H1 (cell line): ENCODE measurements around the gene PSKH1. TPM values are rescaled to one million over a fixed set of nuclear protein-coding genes. Genes with fewer than 3 reads are reported as not detected.

Source experiments
- CTCF ChIA-PET: fragments of 300-600 bp; sonication (Branson Sonifier 250); formaldehyde crosslinking; loops from one replicate; lab custom pipeline; 2021; ENCODE audit not compliant: partially characterized antibody; lab: Charles Lee
- POLR2A ChIA-PET: fragments of 300-600 bp; sonication (Branson Sonifier 250); formaldehyde crosslinking; loops from one replicate; lab custom pipeline; 2021; ENCODE audit warnings: inconsistent platforms; ENCODE audit not compliant: partially characterized antibody; lab: Charles Lee
- DNase-seq, 2 experiments: peaks; one replicate each; pipeline versions ENCODE4 v3.0.0 to v3.0.0-alpha.2; 2010 to 2022; ENCODE audit warnings: low spot score in 2 of 2, low read depth in 1 of 2, mixed read lengths in 1 of 2
- FAIRE-seq: peaks from 2 replicates; lab custom pipeline; 2011; peaks lifted over from hg19 to GRCh38; lab: Jason Lieb, UNC
- H2AFZ ChIP-seq: 2 replicates; pipeline ENCODE4 v1.8.1; 2012; ENCODE audit warnings: low read length, inconsistent platforms
- H2AK5ac ChIP-seq: 2 replicates; pipeline ENCODE4 v1.6.1; 2013; ENCODE audit warnings: low read depth, low read length
- H2BK120ac ChIP-seq: replicated peaks from 2 replicates; pipeline ENCODE3; 2013; ENCODE audit warnings: low read depth, low read length, inconsistent platforms
- H2BK12ac ChIP-seq: 2 replicates; pipeline ENCODE4 v1.6.1; 2013; ENCODE audit warnings: low read depth, low read length
- H2BK15ac ChIP-seq: 2 replicates; pipeline ENCODE4 v1.6.1; 2013; ENCODE audit warnings: low read length
- H2BK20ac ChIP-seq: 2 replicates; pipeline ENCODE4 v1.6.1; 2013; ENCODE audit warnings: low read length
- H2BK5ac ChIP-seq: 2 replicates; pipeline ENCODE4 v1.6.1; 2013; ENCODE audit warnings: low read depth, low read length
- H3K14ac ChIP-seq: 2 replicates; pipeline ENCODE4 v1.6.1; 2013; ENCODE audit warnings: inconsistent platforms; ENCODE audit not compliant: insufficient read length
- H3K18ac ChIP-seq: 2 replicates; pipeline ENCODE4 v1.6.1; 2013; ENCODE audit warnings: low read length; ENCODE audit errors: extremely low read depth
- H3K23ac ChIP-seq: 2 replicates; pipeline ENCODE4 v1.6.1; 2013; ENCODE audit warnings: inconsistent platforms; ENCODE audit not compliant: insufficient read length
- H3K23me2 ChIP-seq: 2 replicates; pipeline ENCODE4 v1.6.1; 2013; ENCODE audit warnings: low read depth, low read length
- H3K27ac ChIP-seq: 2 replicates; pipeline ENCODE4 v1.6.1; 2011; ENCODE audit warnings: low read depth, low read length, inconsistent platforms
- H3K27me3 ChIP-seq, 4 experiments: replicated peaks in 1 of 4; 1 replicate in 1 of 4; 2 replicates in 3 of 4; pipeline versions ENCODE4 v1.6.1 to v1.8.1; 2011 to 2013; ENCODE audit warnings: low read length in 3 of 4, mild to moderate bottlenecking in 3 of 4, inconsistent platforms in 2 of 4, mixed read lengths in 2 of 4, moderate library complexity in 1 of 4; ENCODE audit not compliant: control insufficient read depth in 3 of 4, insufficient read depth in 3 of 4; ENCODE audit errors: extremely low read depth in 1 of 4
- H3K36me3 ChIP-seq, 4 experiments: 2 replicates each; pipeline versions ENCODE4 v1.6.1 to v1.8.1; 2011 to 2013; ENCODE audit warnings: mild to moderate bottlenecking in 4 of 4, low read length in 3 of 4, moderate library complexity in 2 of 4, control low read depth in 1 of 4, inconsistent platforms in 1 of 4; ENCODE audit not compliant: insufficient read depth in 4 of 4, control insufficient read depth in 2 of 4
- H3K4ac ChIP-seq: replicated peaks from 2 replicates; pipeline ENCODE3; 2013; ENCODE audit warnings: low read length, low read depth, mixed read lengths, inconsistent platforms; ENCODE audit not compliant: insufficient read length
- H3K4me1 ChIP-seq, 4 experiments: replicated peaks in 1 of 4; 1 replicate in 1 of 4; 2 replicates in 3 of 4; pipeline versions ENCODE4 v1.6.1 to v1.8.1; 2011 to 2013; ENCODE audit warnings: low read length in 3 of 4, inconsistent platforms in 2 of 4, mixed read lengths in 1 of 4; ENCODE audit not compliant: insufficient read depth in 4 of 4, control insufficient read depth in 3 of 4
- H3K4me2 ChIP-seq, 2 experiments: 2 replicates each; pipeline versions ENCODE4 v1.6.1 to v1.8.1; 2011 to 2013; ENCODE audit warnings: low read depth in 2 of 2, low read length in 2 of 2, control low read depth in 1 of 2, inconsistent platforms in 1 of 2, mild to moderate bottlenecking in 1 of 2; ENCODE audit not compliant: insufficient read depth in 1 of 2
- H3K4me3 ChIP-seq, 4 experiments: fragments of 200-600, 300-600 bp in 1 of 4; sonication (generic), shearing (Covaris generic), sonication (Bioruptor Twin) in 1 of 4; 2 replicates each; pipeline versions ENCODE4 v1.5.1 to v1.8.1; 2011 to 2016; ENCODE audit warnings: low read length in 4 of 4, low read depth in 3 of 4, control low read depth in 2 of 4, inconsistent platforms in 2 of 4, mild to moderate bottlenecking in 2 of 4, mixed read lengths in 1 of 4, moderate library complexity in 1 of 4; ENCODE audit not compliant: insufficient read depth in 2 of 4; ENCODE audit errors: extremely low read depth in 1 of 4
- H3K56ac ChIP-seq: replicated peaks from 2 replicates; pipeline ENCODE3; 2013; ENCODE audit warnings: low read depth, mild to moderate bottlenecking, mixed read lengths, low read length, inconsistent platforms; ENCODE audit not compliant: insufficient read length
- H3K79me1 ChIP-seq: 2 replicates; pipeline ENCODE4 v1.6.1; 2013; ENCODE audit warnings: low read depth, low read length, control low read depth
- H3K79me2 ChIP-seq, 2 experiments: 2 replicates each; pipeline versions ENCODE4 v1.6.1 to v1.8.1; 2012 to 2013; ENCODE audit warnings: low read length in 2 of 2, mild to moderate bottlenecking in 2 of 2, inconsistent platforms in 1 of 2; ENCODE audit not compliant: insufficient read depth in 2 of 2, control insufficient read depth in 1 of 2
- H3K9ac ChIP-seq, 4 experiments: replicated peaks in 1 of 4; 1 replicate in 1 of 4; 2 replicates in 3 of 4; pipeline versions ENCODE4 v1.6.1 to v1.8.1; 2011 to 2013; ENCODE audit warnings: low read depth in 3 of 4, low read length in 3 of 4, control low read depth in 2 of 4, mild to moderate bottlenecking in 2 of 4, moderate library complexity in 2 of 4, inconsistent platforms in 1 of 4; ENCODE audit errors: extremely low read depth in 1 of 4
- H3K9me3 ChIP-seq, 2 experiments: 2 replicates each; pipeline versions ENCODE4 v1.6.1 to v1.8.1; 2012 to 2013; ENCODE audit warnings: mild to moderate bottlenecking in 2 of 2, moderate library complexity in 2 of 2, control low read depth in 1 of 2, inconsistent platforms in 1 of 2, low read depth in 1 of 2, low read length in 1 of 2, mixed read lengths in 1 of 2; ENCODE audit not compliant: insufficient read depth in 2 of 2
- H4K20me1 ChIP-seq, 2 experiments: replicated peaks in 1 of 2; 2 replicates each; pipeline versions ENCODE3 to v1.8.1; 2011 to 2013; ENCODE audit warnings: inconsistent platforms in 2 of 2, low read length in 2 of 2, mild to moderate bottlenecking in 1 of 2; ENCODE audit not compliant: insufficient read depth in 2 of 2, control insufficient read depth in 1 of 2
- H4K5ac ChIP-seq: 2 replicates; pipeline ENCODE4 v1.6.1; 2013; ENCODE audit warnings: low read length, low read depth, mixed read lengths, inconsistent platforms; ENCODE audit not compliant: insufficient read length
- H4K8ac ChIP-seq: 2 replicates; pipeline ENCODE4 v1.8.0; 2013; ENCODE audit warnings: mild to moderate bottlenecking, moderate library complexity, low read length, inconsistent platforms; ENCODE audit not compliant: insufficient read depth; ENCODE audit errors: extremely low read depth
- H4K91ac ChIP-seq: replicated peaks from 2 replicates; pipeline ENCODE3; 2013; ENCODE audit warnings: low read length, mixed read lengths, inconsistent platforms; ENCODE audit not compliant: insufficient read length
- CBX5 ChIP-seq: fragments of 300-800, 300-1000 bp; sonication (generic); IDR thresholded peaks from 2 replicates; pipeline ENCODE4 v1.7.1; 2016; ENCODE audit warnings: antibody characterized with exemption, low read length, low read depth
- WGBS, 2 experiments: shearing (Covaris generic) in 1 of 2; methylation state at CpG; one replicate each; pipeline versions ENCODE4 v1.1.6 to v1.1.7; 2013 to 2015; ENCODE audit warnings: low lambda C conversion rate in 2 of 2, mixed read lengths in 2 of 2, inconsistent platforms in 1 of 2, low coverage in 1 of 2, missing lambda C conversion rate in 1 of 2; ENCODE audit not compliant: insufficient replicate concordance in 2 of 2, insufficient coverage in 1 of 2, insufficient read length in 1 of 2; ENCODE audit errors: extremely low coverage in 1 of 2, missing lambda C conversion rate in 1 of 2; 5-methylcytosine and 5-hydroxymethylcytosine counted together
- polyA plus RNA-seq, 7 experiments: library from polyadenylated mRNA; depleted of rRNA in 3 of 7; stranded (reverse) in 5 of 7; unstranded in 2 of 7; fragments of >200 nt in 5 of 7; fragments of 200-250 nt in 2 of 7; gene quantifications; 1 replicate in 5 of 7; 2 replicates in 1 of 7; 4 replicates in 1 of 7; pipeline versions ENCODE4 v1.2.1 to v1.2.3, GENCODE V29; 2011 to 2013; ENCODE audit warnings: missing spikeins in 2 of 7, mixed read lengths in 2 of 7
- total RNA-seq: library from RNA; stranded (reverse); fragmentation: NEBNext Ultra II Directional; extraction: Animal tissue kit (Norgen Biotek cat#: 25700); gene quantifications from 2 replicates; pipeline ENCODE4 v1.2.1, GENCODE V29; 2021

The PSKH1 gene
- total and polyA plus RNA-seq, 2 of the 8 experiments (the other 6 are each of a cell fraction or from before 2014, with no cell fraction given), result 24.8 to 51.0 TPM

DNA sequence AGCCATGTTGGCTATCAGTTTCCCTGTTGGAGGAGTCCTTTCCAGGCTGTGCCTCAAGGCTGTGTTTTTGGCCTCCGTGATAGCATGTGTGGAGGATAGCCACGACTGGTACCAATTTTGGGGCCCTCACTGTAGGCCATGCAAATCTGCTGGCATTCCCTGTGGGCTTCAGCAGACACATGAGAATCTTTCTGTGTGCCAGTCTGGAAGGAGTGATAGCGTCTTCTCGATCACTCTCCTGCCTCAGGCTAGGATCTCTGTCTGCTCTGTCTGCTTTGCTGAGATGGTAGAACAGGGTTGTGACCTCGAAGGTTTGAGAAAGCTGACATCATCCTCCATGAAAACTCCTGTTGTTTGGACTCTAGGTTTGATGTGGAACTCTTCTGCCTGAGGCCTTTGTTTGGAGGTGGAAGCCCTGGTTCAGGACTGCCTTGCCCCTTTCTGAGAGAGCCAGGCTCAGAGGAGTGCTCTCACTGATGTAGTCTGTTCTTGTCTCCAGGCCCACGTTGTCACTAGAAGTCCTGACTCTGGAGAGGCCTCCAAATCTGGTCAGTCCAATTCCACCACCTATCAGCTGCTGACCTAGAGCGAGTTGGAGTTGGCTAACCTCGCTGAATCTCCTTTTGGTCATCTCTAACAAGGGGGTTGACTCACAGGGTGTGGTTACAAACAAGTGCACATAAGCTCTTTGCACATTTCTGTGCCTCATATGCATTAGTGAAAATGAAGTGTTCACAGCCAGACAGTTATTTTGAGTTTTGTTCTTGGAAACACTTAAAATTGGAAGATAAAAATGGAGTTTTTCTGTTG lies 32.3 kb upstream of the PSKH1 start:
- no peak for FAIRE-seq
- H3K79me2 ChIP-seq, result peaks cover 23 to 80% of the 10 kb centered on the region in 2 experiments

More for the DNA sequence above, 32.3 kb upstream of the PSKH1 start:
- Histone ChIP-seq H4K20me1 (peaks cover 32 to 54% of the 10 kb centered on the region in 2 experiments), H3K36me3 (peaks cover 0 to 19% (median 6%) of the 10 kb centered on the region in 4 experiments; a peak in 5 of 8 replicates), H3K9ac (no peak overlapping the region), H2BK120ac (no peak overlapping the region), H4K5ac (no peak overlapping the region), H4K8ac (no peak overlapping the region), H3K4me2 (no peak overlapping the region), H3K23me2 (no peaks in the 10 kb centered on the region), H2AK5ac (no peak overlapping the region), H3K14ac (no peak overlapping the region), H3K27ac (no peak overlapping the region), H2BK20ac (no peak overlapping the region), H2BK5ac (no peak overlapping the region), H2BK12ac (peak overlapping the region; percentile 23; the same call in 1 of the 2 replicates), H3K4ac (no peak overlapping the region), H3K23ac (no peak overlapping the region), H3K4me1 (peaks cover 8 to 19% (median 12%) of the 10 kb centered on the region in 4 experiments), H3K4me3 (no peak overlapping the region), H3K79me1 (peaks cover 49% of the 10 kb centered on the region), H2BK15ac (no peak overlapping the region), H3K27me3 (no peaks in the 10 kb centered on the region), H3K18ac (no peak overlapping the region), H4K91ac (no peak overlapping the region), H3K9me3 (no peaks in the 10 kb centered on the region), H2AFZ (no peak overlapping the region), H3K56ac (no peak overlapping the region)
- CTCF ChIA-PET, result interaction anchor here (0.9 to 12.2 kb wide), 7 partner anchors 13 to 339 kb away, joined by 3 to 123 read pairs (median 7); partner anchors contain the start of genes CENPT and NUTF2
- 90% methylated on average over 8 of the region's 8 CpGs; no CpG with 5 or more reads in 1 of the 2 experiments for WGBS, 2 experiments
- TF ChIP-seq CBX5, result no peak
- DNase-seq, result no peak
- POLR2A ChIA-PET, result interaction anchor here (0.7 to 7.0 kb wide), 6 partner anchors 9 to 22 kb away, joined by 3 to 100 read pairs (median 6); partner anchors contain the start of genes CENPT, EDC4 and NUTF2
